A549 (cell line): ENCODE results near the gene OTOP3. TPM values are rescaled to one million over a fixed set of nuclear protein-coding genes. Genes with fewer than 3 reads are reported as not detected.

ENCODE experiments used
- ATAC-seq, 2 experiments: fragments of 200-7000 bp in 1 of 2; fragments of >200 bp in 1 of 2; cut with Nextera tagmentation in 1 of 2; cut with Tn5 transposase in 1 of 2; 3 replicates each; pipeline versions ENCODE4 v1.8.0 to v1.9.1; 2018 to 2020; ENCODE audit warnings: mild to moderate bottlenecking in 1 of 2, moderate library complexity in 1 of 2
- CTCF ChIA-PET: fragments of 300-600 bp; sonication (Branson Sonifier 250); formaldehyde crosslinking; extraction: SDS; loops from one replicate; lab custom pipeline; 2021; ENCODE audit warnings: antibody characterized with exemption, inconsistent platforms; lab: Yijun Ruan, JAX
- POLR2A ChIA-PET: fragments of 350-600 bp; formaldehyde crosslinking; extraction: SDS; loops from one replicate; lab custom pipeline; 2021; ENCODE audit warnings: antibody characterized with exemption, inconsistent platforms; lab: Yijun Ruan, JAX
- DNase-seq, 2 experiments: peaks; one replicate each; pipeline versions ENCODE4 v3.0.0 to v3.0.0-alpha.2; 2011 to 2016; ENCODE audit warnings: low read depth in 1 of 2, low spot score in 1 of 2
- FAIRE-seq: peaks from 2 replicates; lab custom pipeline; 2011; peaks lifted over from hg19 to GRCh38; lab: Jason Lieb, UNC
- H3K27ac ChIP-seq, 2 experiments: fragments of >200 bp; sonication (Bioruptor Twin); formaldehyde crosslinking; 3 replicates each; pipeline ENCODE4 v1.5.1; 2016 to 2017
- H3K4me1 ChIP-seq: fragments of >200 bp; sonication (Bioruptor Twin); formaldehyde crosslinking; 3 replicates; pipeline ENCODE4 v1.6.1; 2016
- H3K4me2 ChIP-seq: fragments of >200 bp; sonication (Bioruptor Twin); formaldehyde crosslinking; 3 replicates; pipeline ENCODE4 v1.6.1; 2016
- H3K4me3 ChIP-seq: fragments of >200 bp; sonication (Bioruptor Twin); formaldehyde crosslinking; 3 replicates; pipeline ENCODE4 v1.5.1; 2016
- H3K9me3 ChIP-seq: fragments of >200 bp; sonication (Bioruptor Twin); formaldehyde crosslinking; 3 replicates; pipeline ENCODE4 v1.6.1; 2016
- ATOH8 ChIP-seq: fragments of 250-450 bp; sonication (Bioruptor Pico); IDR thresholded peaks from 2 replicates; pipeline ENCODE4 v1.5.0; 2020; ENCODE audit warnings: low read depth, mild to moderate bottlenecking, moderate library complexity
- BHLHE40 ChIP-seq: IDR thresholded peaks from 2 replicates; pipeline ENCODE4 v1.6.1; 2012; ENCODE audit warnings: low read depth, low read length, inconsistent platforms
- CBX2 ChIP-seq: fragments of 200-600 bp; sonication (generic); IDR thresholded peaks from 2 replicates; pipeline ENCODE4 v1.6.1; 2016; ENCODE audit warnings: low read depth, mild to moderate bottlenecking, borderline replicate concordance
- CEBPB ChIP-seq, 2 experiments: fragments of >200 bp in 1 of 2; sonication (Bioruptor Twin) in 1 of 2; formaldehyde crosslinking in 1 of 2; IDR thresholded peaks; 2 replicates each; pipeline ENCODE4 v1.6.1; 2012 to 2016
- CHD2 ChIP-seq: fragments of 150-350 bp; IDR thresholded peaks from 2 replicates; pipeline ENCODE4 v1.6.1; 2014; ENCODE audit warnings: low read length; ENCODE audit not compliant: partially characterized antibody
- E2F6 ChIP-seq: IDR thresholded peaks from 2 replicates; pipeline ENCODE4 v1.6.1; 2012; ENCODE audit warnings: low read depth, borderline replicate concordance
- EHF ChIP-seq: fragments of 250-450 bp; sonication (Bioruptor Pico); IDR thresholded peaks from 2 replicates; pipeline ENCODE4 v1.5.0; 2020; ENCODE audit warnings: mild to moderate bottlenecking
- ESRRA ChIP-seq: fragments of 150-350 bp; IDR thresholded peaks from 2 replicates; pipeline ENCODE4 v1.6.1; 2014; ENCODE audit warnings: mild to moderate bottlenecking, low read length, borderline replicate concordance
- FOSB ChIP-seq: fragments of 250-450 bp; sonication (Bioruptor Pico); IDR thresholded peaks from 2 replicates; pipeline ENCODE4 v1.5.0; 2020; ENCODE audit warnings: mild to moderate bottlenecking, moderate library complexity
- HES2 ChIP-seq: fragments of >200 bp; sonication (Bioruptor Twin); formaldehyde crosslinking; IDR thresholded peaks from 2 replicates; pipeline ENCODE4 v1.6.1; 2016
- NR3C1 ChIP-seq: fragments of >200 bp; sonication (Bioruptor Twin); formaldehyde crosslinking; IDR thresholded peaks from 3 replicates; pipeline ENCODE4 v1.6.1; 2017
- PBX3 ChIP-seq: IDR thresholded peaks from 2 replicates; pipeline ENCODE4 v1.6.1; 2012
- RAD21 ChIP-seq, 2 experiments: fragments of >200 bp in 1 of 2; sonication (Bioruptor Twin) in 1 of 2; formaldehyde crosslinking in 1 of 2; IDR thresholded peaks in 1 of 2; conservative IDR thresholded peaks in 1 of 2; 2 replicates in 1 of 2; 3 replicates in 1 of 2; pipeline ENCODE4 v1.6.1; 2012 to 2018; ENCODE audit warnings: inconsistent platforms in 1 of 2
- RARB ChIP-seq: fragments of 250-450 bp; sonication (Bioruptor Pico); IDR thresholded peaks from 2 replicates; pipeline ENCODE4 v1.8.0; 2021; ENCODE audit warnings: mild to moderate bottlenecking, moderate library complexity
- RCOR1 ChIP-seq: fragments of 150-350 bp; IDR thresholded peaks from 2 replicates; pipeline ENCODE4 v1.6.1; 2014; ENCODE audit warnings: antibody characterized with exemption, low read length, low read depth
- SREBF2 ChIP-seq: fragments of 450-650 bp; IDR thresholded peaks from 2 replicates; pipeline ENCODE4 v1.6.1; 2014; ENCODE audit warnings: mild to moderate bottlenecking, moderate library complexity
- ZC3H11A ChIP-seq: fragments of 450-650 bp; IDR thresholded peaks from 2 replicates; pipeline ENCODE4 v1.6.1; 2014; ENCODE audit warnings: antibody characterized with exemption, mild to moderate bottlenecking
- WGBS: methylation state at CpG from one replicate; pipeline ENCODE4 v1.1.6; 2017; ENCODE audit errors: missing lambda C conversion rate; 5-methylcytosine and 5-hydroxymethylcytosine counted together
- polyA plus RNA-seq, 4 experiments: library from polyadenylated mRNA; depleted of rRNA in 3 of 4; stranded (reverse); fragments of >200 nt; fragmentation: RNase III in 1 of 4; extraction: RNeasy Plus Mini Kit Qiagen cat#74134 plus additional on column Dnase treatment in 1 of 4; gene quantifications; 2 replicates in 3 of 4; 3 replicates in 1 of 4; pipeline ENCODE4 v1.2.3, GENCODE V29; 2011 to 2017
- TF ChIP-seq, protein P1 (sequence below): fragments of 150-350 bp; IDR thresholded peaks from 2 replicates; pipeline ENCODE4 v1.6.1; 2014; ENCODE audit warnings: low read depth, mild to moderate bottlenecking, low read length

The OTOP3 gene
- polyA plus RNA-seq, 2 of the 4 experiments (the other 2 are of a cell fraction): not detected

DNA sequence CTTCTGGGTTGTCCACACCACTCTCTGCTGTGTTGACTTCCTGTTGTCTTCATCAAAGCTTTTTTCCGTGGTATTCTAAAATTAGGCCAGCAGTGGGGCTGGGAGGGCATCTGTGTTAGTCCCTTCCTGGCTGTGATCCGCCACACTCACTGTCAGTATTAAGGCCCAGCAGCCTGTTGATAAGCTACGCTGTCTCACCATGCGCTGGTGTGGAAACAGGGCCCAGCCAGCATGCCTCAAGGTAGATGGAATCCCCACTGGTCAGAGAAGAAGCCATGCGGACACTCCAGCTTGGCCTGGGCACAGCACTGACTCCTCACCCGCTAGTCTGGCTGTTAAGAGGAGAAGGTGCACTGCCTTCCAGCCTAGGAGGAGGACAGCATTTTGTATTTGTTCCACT, 63.1 kb downstream of the OTOP3 start:
- TF ChIP-seq SREBF2: no peak
- no peak for TF ChIP-seq HES2
- TF ChIP-seq EHF (CRISPR knock-in tag): no peak
- no peak for TF ChIP-seq BHLHE40
- WGBS: 83% methylated on average over 6 of the region's 6 CpGs
- CTCF ChIA-PET: interaction anchor here (0.5 to 17.5 kb wide), 11 partner anchors 3 to 324 kb away, joined by 3 to 332 read pairs (median 6); partner anchors contain the start of genes CDR2L, MIF4GD, MRPL58 and OTOP2
- Histone ChIP-seq H3K27ac (no peak overlapping the region), H3K4me1 (peaks cover 11% of the 10 kb centered on the region), H3K9me3 (no peaks in the 10 kb centered on the region), H3K4me2 (no peak overlapping the region), H3K4me3 (no peak overlapping the region)
- ATAC-seq (no peak; a peak in 1 of 6 replicates), FAIRE-seq (no peak), DNase-seq (no peak)
- POLR2A ChIA-PET: interaction anchor here (1.2 to 1.5 kb wide), 3 partner anchors 13 to 36 kb away, joined by 3 to 7 read pairs (median 6); partner anchors contain the start of gene MRPL58

DNA sequence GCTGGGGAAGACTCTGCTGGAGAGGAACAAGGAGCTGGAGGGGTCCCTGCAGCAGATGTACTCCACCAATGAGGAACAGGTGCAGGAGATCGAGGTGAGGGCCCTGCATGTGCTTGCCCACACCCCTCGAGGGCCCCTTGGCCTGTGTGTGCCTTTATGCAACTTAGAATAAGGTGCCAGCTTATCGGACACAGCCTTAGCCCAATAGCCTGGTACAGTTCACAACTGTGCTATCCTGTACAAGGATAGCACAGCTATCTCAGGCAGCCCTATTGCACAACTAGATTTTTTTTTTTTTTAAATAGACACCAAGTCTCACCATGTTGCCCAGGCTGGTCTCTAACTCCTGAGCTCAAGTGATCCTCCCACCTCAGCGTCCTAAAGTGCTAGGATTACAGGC, 63.8 kb downstream of the OTOP3 start:
- WGBS: 87% methylated on average over 4 of the region's 4 CpGs
- no peak overlapping the region for H3K4me3 ChIP-seq
- no peak for DNase-seq
- FAIRE-seq: no peak
- no peak overlapping the region for H3K4me2 ChIP-seq
- H3K4me1 ChIP-seq: peaks cover 4% of the 10 kb centered on the region
- TF ChIP-seq ATOH8 (CRISPR knock-in tag) (no peak), ZC3H11A (no peak), ESRRA (no peak), FOSB (CRISPR knock-in tag) (no peak), PBX3 (no peak), RCOR1 (no peak), E2F6 (no peak), RARB (CRISPR knock-in tag) (no peak), RAD21 (conservative IDR thresholded peaks at IDR 0.05 in 1 of 2, IDR thresholded peaks at IDR 0.05 in 1 of 2) (no peak), CEBPB (IDR thresholded peaks at IDR 0.05) (no peak), HES2 (no peak), CBX2 (no peak), NR3C1 (no peak), CHD2 (no peak)
- TF ChIP-seq, protein P1, sequence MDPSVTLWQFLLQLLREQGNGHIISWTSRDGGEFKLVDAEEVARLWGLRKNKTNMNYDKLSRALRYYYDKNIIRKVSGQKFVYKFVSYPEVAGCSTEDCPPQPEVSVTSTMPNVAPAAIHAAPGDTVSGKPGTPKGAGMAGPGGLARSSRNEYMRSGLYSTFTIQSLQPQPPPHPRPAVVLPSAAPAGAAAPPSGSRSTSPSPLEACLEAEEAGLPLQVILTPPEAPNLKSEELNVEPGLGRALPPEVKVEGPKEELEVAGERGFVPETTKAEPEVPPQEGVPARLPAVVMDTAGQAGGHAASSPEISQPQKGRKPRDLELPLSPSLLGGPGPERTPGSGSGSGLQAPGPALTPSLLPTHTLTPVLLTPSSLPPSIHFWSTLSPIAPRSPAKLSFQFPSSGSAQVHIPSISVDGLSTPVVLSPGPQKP: no peak
- TF ChIP-seq, all 56 proteins: peak for 0
- ATAC-seq: no peak; a peak in 1 of 6 replicates
- Histone ChIP-seq H3K27ac (no peak overlapping the region), H3K9me3 (no peaks in the 10 kb centered on the region)
- POLR2A ChIA-PET: interaction anchor here (0.6 to 1.5 kb wide), 4 partner anchors 12 to 46 kb away, joined by 3 to 7 read pairs (median 4); partner anchors contain the start of gene MRPL58
- CTCF ChIA-PET: interaction anchor here (0.5 to 17.5 kb wide), 10 partner anchors 4 to 323 kb away, joined by 3 to 332 read pairs (median 6); partner anchors contain the start of genes CDR2L, MRPL58 and OTOP2

Other genes starting within 250 kb of the OTOP3 start
- not detected in 2 replicates for gene CD300LF, start 223.0 kb upstream of the OTOP3 start, polyA plus RNA-seq (2011; rRNA removed)
- not detected in 3 replicates for gene CD300LF, start 223.0 kb upstream of the OTOP3 start, polyA plus RNA-seq (2017; fragmentation: RNase III; extraction: RNeasy Plus Mini Kit Qiagen cat#74134 plus additional on column Dnase treatment)
- 15.8 and 18.7 TPM in 2 replicates for gene RAB37, start 198.6 kb upstream of the OTOP3 start, polyA plus RNA-seq (2011; rRNA removed)
- gene RAB37, start 198.6 kb upstream of the OTOP3 start, polyA plus RNA-seq (2017; fragmentation: RNase III; extraction: RNeasy Plus Mini Kit Qiagen cat#74134 plus additional on column Dnase treatment): 1.1 to 2.8 TPM (median 2.4 TPM) in 3 replicates
- gene NHERF1, start 187.3 kb upstream of the OTOP3 start, polyA plus RNA-seq (2011; rRNA removed): 50.2 and 51.5 TPM in 2 replicates
- 34.2 to 41.5 TPM (median 40.8 TPM) in 3 replicates for gene NHERF1, start 187.3 kb upstream of the OTOP3 start, polyA plus RNA-seq (2017; fragmentation: RNase III; extraction: RNeasy Plus Mini Kit Qiagen cat#74134 plus additional on column Dnase treatment)
- 42.9 and 43.4 TPM in 2 replicates for gene NAT9, start 159.6 kb upstream of the OTOP3 start, polyA plus RNA-seq (2011; rRNA removed)
- gene NAT9, start 159.6 kb upstream of the OTOP3 start, polyA plus RNA-seq (2017; fragmentation: RNase III; extraction: RNeasy Plus Mini Kit Qiagen cat#74134 plus additional on column Dnase treatment): 63.7 to 74.3 TPM (median 71.4 TPM) in 3 replicates
- gene GRIN2C, start 76.0 kb upstream of the OTOP3 start, polyA plus RNA-seq (2011; rRNA removed): 0.15 and 0.17 TPM in 2 replicates
- 0.28 to 0.77 TPM (median 0.40 TPM) in 3 replicates for gene GRIN2C, start 76.0 kb upstream of the OTOP3 start, polyA plus RNA-seq (2017; fragmentation: RNase III; extraction: RNeasy Plus Mini Kit Qiagen cat#74134 plus additional on column Dnase treatment)
- gene FDXR, start 62.9 kb upstream of the OTOP3 start, polyA plus RNA-seq (2011; rRNA removed): 32.5 and 33.0 TPM in 2 replicates
- 43.3 to 51.8 TPM (median 44.5 TPM) in 3 replicates for gene FDXR, start 62.9 kb upstream of the OTOP3 start, polyA plus RNA-seq (2017; fragmentation: RNase III; extraction: RNeasy Plus Mini Kit Qiagen cat#74134 plus additional on column Dnase treatment)
- not detected in 2 replicates for gene FADS6, start 42.3 kb upstream of the OTOP3 start, polyA plus RNA-seq (2011; rRNA removed)
- gene FADS6, start 42.3 kb upstream of the OTOP3 start, polyA plus RNA-seq (2017; fragmentation: RNase III; extraction: RNeasy Plus Mini Kit Qiagen cat#74134 plus additional on column Dnase treatment): 0.04 TPM in 1 of 3 replicates, not detected in the others
- gene USH1G, start 12.6 kb upstream of the OTOP3 start, polyA plus RNA-seq (2011; rRNA removed): 0.05 and 0.12 TPM in 2 replicates
- gene USH1G, start 12.6 kb upstream of the OTOP3 start, polyA plus RNA-seq (2017; fragmentation: RNase III; extraction: RNeasy Plus Mini Kit Qiagen cat#74134 plus additional on column Dnase treatment): 0.04 to 0.09 TPM (median 0.07 TPM) in 3 replicates
- 0.06 and 0.11 TPM in 2 replicates for gene OTOP2, start 11.6 kb upstream of the OTOP3 start, polyA plus RNA-seq (2011; rRNA removed)
- 0.08 TPM in 1 of 3 replicates, not detected in the others for gene OTOP2, start 11.6 kb upstream of the OTOP3 start, polyA plus RNA-seq (2017; fragmentation: RNase III; extraction: RNeasy Plus Mini Kit Qiagen cat#74134 plus additional on column Dnase treatment)
- gene HID1, start 36.9 kb downstream of the OTOP3 start, polyA plus RNA-seq (2011; rRNA removed): 11.7 and 15.2 TPM in 2 replicates
- gene HID1, start 36.9 kb downstream of the OTOP3 start, polyA plus RNA-seq (2017; fragmentation: RNase III; extraction: RNeasy Plus Mini Kit Qiagen cat#74134 plus additional on column Dnase treatment): 3.7 to 6.2 TPM (median 5.2 TPM) in 3 replicates
- 18.0 and 18.5 TPM in 2 replicates for gene CDR2L, start 51.7 kb downstream of the OTOP3 start, polyA plus RNA-seq (2011; rRNA removed)
- gene CDR2L, start 51.7 kb downstream of the OTOP3 start, polyA plus RNA-seq (2017; fragmentation: RNase III; extraction: RNeasy Plus Mini Kit Qiagen cat#74134 plus additional on column Dnase treatment): 26.9 to 34.0 TPM (median 30.0 TPM) in 3 replicates
- 86.4 and 127 TPM in 2 replicates for gene MRPL58, start 76.8 kb downstream of the OTOP3 start, polyA plus RNA-seq (2011; rRNA removed)
- gene MRPL58, start 76.8 kb downstream of the OTOP3 start, polyA plus RNA-seq (2017; fragmentation: RNase III; extraction: RNeasy Plus Mini Kit Qiagen cat#74134 plus additional on column Dnase treatment): 89.4 to 105 TPM (median 95.3 TPM) in 3 replicates
- gene ATP5PD, start 111.1 kb downstream of the OTOP3 start, polyA plus RNA-seq (2011; rRNA removed): 314 and 333 TPM in 2 replicates
- gene ATP5PD, start 111.1 kb downstream of the OTOP3 start, polyA plus RNA-seq (2017; fragmentation: RNase III; extraction: RNeasy Plus Mini Kit Qiagen cat#74134 plus additional on column Dnase treatment): 429 to 463 TPM (median 440 TPM) in 3 replicates
- 31.3 and 34.1 TPM in 2 replicates for gene KCTD2, start 111.3 kb downstream of the OTOP3 start, polyA plus RNA-seq (2011; rRNA removed)
- 16.3 to 18.8 TPM (median 18.6 TPM) in 3 replicates for gene KCTD2, start 111.3 kb downstream of the OTOP3 start, polyA plus RNA-seq (2017; fragmentation: RNase III; extraction: RNeasy Plus Mini Kit Qiagen cat#74134 plus additional on column Dnase treatment)
- gene SLC16A5, start 152.1 kb downstream of the OTOP3 start, polyA plus RNA-seq (2011; rRNA removed): 19.0 and 20.1 TPM in 2 replicates
- 19.5 to 27.6 TPM (median 27.2 TPM) in 3 replicates for gene SLC16A5, start 152.1 kb downstream of the OTOP3 start, polyA plus RNA-seq (2017; fragmentation: RNase III; extraction: RNeasy Plus Mini Kit Qiagen cat#74134 plus additional on column Dnase treatment)
- gene ARMC7, start 174.1 kb downstream of the OTOP3 start, polyA plus RNA-seq (2011; rRNA removed): 8.5 and 9.5 TPM in 2 replicates
- gene ARMC7, start 174.1 kb downstream of the OTOP3 start, polyA plus RNA-seq (2017; fragmentation: RNase III; extraction: RNeasy Plus Mini Kit Qiagen cat#74134 plus additional on column Dnase treatment): 11.3 to 13.1 TPM (median 12.6 TPM) in 3 replicates
- gene NT5C, start 195.8 kb downstream of the OTOP3 start, polyA plus RNA-seq (2011; rRNA removed): 54.5 and 73.7 TPM in 2 replicates
- 83.8 to 92.2 TPM (median 91.4 TPM) in 3 replicates for gene NT5C, start 195.8 kb downstream of the OTOP3 start, polyA plus RNA-seq (2017; fragmentation: RNase III; extraction: RNeasy Plus Mini Kit Qiagen cat#74134 plus additional on column Dnase treatment)
- 141 and 196 TPM in 2 replicates for gene JPT1, start 218.6 kb downstream of the OTOP3 start, polyA plus RNA-seq (2011; rRNA removed)
- gene JPT1, start 218.6 kb downstream of the OTOP3 start, polyA plus RNA-seq (2017; fragmentation: RNase III; extraction: RNeasy Plus Mini Kit Qiagen cat#74134 plus additional on column Dnase treatment): 623 to 739 TPM (median 629 TPM) in 3 replicates
- gene SUMO2, start 247.1 kb downstream of the OTOP3 start, polyA plus RNA-seq (2011; rRNA removed): 400 and 545 TPM in 2 replicates
- 452 to 573 TPM (median 525 TPM) in 3 replicates for gene SUMO2, start 247.1 kb downstream of the OTOP3 start, polyA plus RNA-seq (2017; fragmentation: RNase III; extraction: RNeasy Plus Mini Kit Qiagen cat#74134 plus additional on column Dnase treatment)